Activated CD4-positive, alpha-beta T cell treated with anti-CD3 and anti-CD28 coated beads for 48 hours (primary cell): Measurements from ENCODE around the gene FNBP1L.
"Not testable (repeated sequence)": the region's sequence is repeated elsewhere in the genome, so short reads cannot be mapped to it uniquely, and the experiment has no call there.

Source experiments
- DNase-seq: peaks from one replicate; pipeline ENCODE4 v3.0.0-alpha.2; 2020

FNBP1L gene

GRCh38 chr1:93575621-93576284, 127.8 kb downstream of the FNBP1L start:
- no peak for DNase-seq

DNA sequence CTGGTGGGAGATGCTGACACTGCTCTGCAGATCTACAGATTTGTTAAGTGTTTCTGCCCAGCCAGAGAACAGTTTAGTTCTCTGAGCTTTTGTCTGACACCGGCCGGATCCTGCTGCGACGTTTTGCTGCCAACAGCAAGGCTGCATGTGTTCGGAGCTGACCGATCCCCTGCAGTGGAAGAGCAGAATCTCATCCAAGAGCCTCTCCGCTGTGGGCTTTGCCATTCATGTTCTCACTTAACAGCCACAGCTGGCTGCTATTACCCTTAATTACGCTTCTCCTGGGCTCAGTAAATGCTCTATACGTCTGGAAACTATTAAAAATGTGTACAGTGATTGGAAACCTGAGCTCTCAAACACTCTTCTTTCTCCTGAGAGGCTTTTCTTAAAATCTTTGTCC, 128.4 kb downstream of the FNBP1L start:
- DNase-seq, result no peak

DNA sequence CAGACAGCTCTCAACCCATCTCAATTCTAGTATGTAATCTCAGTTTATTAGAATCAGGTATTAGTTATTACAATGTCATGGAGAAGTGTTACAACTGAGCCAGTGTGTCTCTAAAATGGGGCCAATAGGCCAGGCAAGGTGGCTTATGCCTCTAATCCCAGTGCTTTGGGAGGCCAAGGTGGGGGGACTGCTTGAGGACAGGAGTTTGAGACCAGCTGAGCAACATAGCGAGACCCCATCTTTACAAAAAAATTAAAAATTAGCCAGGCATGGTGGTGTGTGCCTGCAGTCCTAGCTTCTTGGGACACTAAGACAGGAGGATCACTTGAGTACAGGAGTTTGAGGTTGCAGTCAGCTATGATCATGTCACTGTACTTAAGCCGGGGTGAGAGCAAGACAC, 128.8 kb downstream of the FNBP1L start:
- DNase-seq, result no peak

GRCh38 chr1:93577536-93578432, 129.9 kb downstream of the FNBP1L start:
- DNase-seq, result no peak

DNA sequence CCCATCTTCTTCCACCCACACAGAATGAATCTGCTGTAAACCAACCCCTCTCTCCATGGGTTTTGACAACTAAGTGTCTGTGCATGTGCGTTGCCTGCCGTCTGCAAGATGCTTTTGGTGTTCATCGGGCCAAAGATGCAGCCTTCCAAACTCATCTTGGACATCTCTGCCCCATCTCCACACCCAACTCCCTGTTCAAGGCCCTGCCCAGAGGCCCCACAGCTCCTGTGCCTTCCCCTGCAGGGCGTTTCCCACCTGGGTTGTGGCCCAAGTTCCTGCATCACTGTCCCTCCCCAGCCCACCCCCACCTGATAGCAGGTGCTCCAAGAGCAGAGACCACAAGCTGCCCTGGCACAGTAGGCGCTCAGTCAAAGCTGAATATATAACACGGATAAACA, 130.5 kb downstream of the FNBP1L start:
- DNase-seq, result no peak

DNA sequence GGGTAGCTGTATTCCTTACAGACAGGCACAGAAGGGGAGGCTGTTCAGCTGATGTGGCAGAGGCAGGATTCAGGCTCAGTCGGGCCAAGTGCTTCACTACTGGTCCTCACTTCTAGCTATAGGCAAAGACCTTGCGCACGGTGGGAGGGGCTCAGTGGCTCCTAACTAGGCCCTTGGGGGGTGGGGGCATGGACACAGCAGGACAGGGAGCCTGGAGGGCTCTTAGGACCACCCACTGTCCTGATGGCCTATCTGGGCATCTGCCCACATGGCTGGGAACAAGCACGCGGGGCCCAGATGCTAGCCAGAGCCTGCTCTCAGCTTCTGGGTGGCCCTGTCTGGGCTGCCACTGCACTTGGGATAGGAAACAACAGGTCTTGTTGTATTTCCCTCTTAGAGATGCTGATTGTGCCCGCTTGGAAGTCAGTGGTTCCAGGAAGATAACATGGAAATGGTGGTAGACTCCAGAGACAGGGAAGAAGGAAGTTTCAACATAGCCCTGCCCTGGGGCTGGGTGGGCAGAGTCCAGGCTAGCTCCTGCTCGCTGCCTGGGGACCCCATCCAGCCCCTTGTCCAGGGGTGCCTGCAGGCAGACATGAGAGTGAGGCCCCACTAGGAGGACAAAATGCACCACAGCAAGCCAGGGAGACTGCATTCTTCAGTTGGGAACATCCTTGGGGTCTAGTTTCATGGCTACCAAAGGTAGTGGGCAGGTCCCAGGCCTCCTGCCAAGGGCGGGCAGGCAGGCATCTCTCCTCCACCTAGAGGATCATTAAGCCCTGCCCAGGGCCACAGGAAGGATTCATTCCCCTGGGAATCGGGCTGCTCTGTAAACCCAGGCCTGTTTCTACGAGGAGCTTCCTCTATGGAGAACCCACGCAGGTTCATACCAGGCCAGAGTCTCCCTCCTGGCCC, 131.2 kb downstream of the FNBP1L start:
- DNase-seq, result no peak

DNA sequence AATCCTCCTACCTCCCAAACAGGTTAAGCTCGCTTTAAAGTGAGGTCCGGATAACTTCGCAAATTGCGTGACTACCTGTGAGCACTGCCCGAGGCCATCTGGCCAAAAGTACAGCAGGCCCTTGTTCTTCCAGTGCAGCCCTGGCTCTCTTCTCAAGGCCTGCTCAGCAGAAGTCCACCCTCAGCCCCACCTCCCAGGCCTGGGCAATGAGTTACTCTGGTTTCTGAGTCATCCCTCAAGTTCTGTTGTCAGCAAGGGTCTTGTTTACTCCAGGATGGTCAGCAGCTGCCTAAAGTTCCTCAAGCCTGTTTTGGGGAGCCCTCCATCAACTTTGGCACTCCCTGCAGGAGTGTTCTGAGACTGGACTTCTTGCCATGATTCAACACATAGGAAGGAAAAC, 132.0 kb downstream of the FNBP1L start:
- DNase-seq, result no peak

- DNase-seq, result no peak
Measured at GRCh38 chr1:93581917-93582850, 134.3 kb downstream of the FNBP1L start.

- no peak for DNase-seq
Measured at GRCh38 chr1:93584261-93585003, 136.5 kb downstream of the FNBP1L start.

DNA sequence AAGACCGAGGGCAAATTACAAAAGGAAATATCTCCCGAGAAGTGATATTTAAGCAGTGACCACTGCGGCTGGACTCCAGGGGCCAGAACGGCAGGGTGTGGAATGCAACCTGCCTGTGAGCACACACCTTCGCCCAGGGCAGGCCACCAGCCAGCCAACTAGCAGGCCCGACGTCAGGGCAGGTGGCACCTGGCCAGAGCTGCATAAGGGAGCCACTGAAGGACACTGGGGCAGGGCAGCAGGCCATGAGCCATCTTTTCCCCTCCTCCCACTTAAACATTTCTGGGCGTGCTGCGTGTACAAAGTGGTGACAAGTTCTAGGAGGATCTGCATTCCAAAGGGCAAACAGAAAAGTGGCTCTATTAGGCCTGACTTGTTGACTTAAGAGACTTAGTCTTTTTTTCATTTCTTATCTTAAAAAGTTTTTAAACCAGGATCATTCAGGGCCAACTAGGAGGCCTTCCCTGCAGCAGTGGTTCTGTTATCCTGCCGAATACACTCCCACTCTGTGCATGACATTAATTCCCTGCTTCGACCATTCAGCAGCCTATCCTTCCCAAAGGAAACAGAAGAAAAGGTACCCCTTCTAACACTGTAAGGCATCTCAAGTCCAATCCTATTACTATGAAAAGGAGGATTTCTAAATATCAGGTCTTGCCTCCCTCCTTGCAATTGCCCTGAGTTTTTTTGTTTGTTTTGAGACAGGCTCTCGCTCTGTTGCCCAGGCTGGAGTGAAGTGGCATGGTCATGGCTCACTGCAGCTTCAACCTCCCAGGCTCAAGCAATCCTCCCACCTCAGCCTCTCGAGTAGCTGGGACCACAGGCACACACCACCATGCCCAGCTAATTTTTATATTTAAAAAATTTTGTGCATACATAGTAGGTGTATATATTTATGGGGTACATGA, 137.4 kb downstream of the FNBP1L start:
- DNase-seq, result no peak

- DNase-seq, result no peak
Measured at GRCh38 chr1:93587354-93587753, 139.4 kb downstream of the FNBP1L start.

DNA sequence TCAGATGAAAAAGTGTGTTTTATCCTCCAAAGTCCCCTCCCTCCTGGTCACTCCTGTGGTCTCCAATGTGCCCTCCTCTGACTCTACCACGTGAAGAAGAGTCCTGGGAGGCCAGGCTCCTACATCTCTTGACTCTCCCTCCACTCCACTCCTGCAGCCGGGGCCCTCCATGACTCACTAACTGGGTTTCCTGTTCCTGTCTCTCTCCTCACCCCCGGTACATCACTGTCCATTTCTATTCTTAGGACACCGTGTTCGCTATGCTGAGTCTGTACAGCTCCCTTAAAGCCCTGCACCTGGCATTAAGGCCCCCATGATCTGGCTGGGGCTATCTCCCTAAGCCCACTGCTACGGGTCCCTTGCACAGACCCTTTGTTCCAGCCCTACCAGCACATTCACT, 140.3 kb downstream of the FNBP1L start:
- peak; percentile 17 for DNase-seq

DNA sequence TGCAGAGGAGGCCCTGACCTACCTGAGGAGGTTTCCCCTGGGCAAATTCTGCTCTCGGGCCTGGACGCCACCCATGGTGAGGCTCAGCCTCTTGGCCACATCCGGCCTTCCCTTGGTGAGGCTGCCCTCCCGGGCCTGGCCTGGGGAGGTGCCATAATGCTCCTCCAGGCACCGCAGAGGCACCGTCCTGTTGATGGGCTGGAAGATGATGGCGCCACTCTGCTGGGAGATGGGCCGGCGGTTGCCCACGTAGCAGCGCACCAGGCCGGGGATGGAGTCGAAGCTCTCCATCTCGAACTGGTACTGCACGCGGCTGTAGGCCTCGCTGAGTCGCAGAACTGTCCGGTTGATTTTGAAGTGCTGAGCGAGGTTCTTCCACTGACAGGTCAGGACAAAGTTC, 141.0 kb downstream of the FNBP1L start:
- no peak for DNase-seq

- not testable (repeated sequence) for DNase-seq
Measured at GRCh38 chr1:93591291-93591675, 143.4 kb downstream of the FNBP1L start.

- DNase-seq, result peak; percentile 18
Measured at GRCh38 chr1:93591676-93592550, 144.0 kb downstream of the FNBP1L start.

DNA sequence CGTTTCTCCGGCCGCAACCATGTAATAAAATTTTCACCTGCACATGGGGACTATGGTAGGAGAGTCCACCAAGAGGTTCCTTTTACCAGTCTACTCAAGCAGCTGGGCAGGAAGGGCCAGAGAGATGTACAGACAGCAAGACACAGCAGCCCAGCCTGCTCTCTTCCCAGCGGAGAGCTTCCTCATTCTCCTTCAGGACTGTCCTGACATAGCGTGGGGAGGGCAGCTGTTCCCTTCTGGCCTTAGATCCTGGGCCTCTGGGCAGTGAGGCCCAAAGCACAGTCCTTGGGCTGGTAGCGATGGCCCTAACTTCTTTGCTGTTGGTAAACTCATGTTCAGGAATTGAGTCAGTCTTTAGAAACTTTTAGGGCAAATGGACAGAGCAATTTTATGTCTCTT, 144.6 kb downstream of the FNBP1L start:
- no peak for DNase-seq

- DNase-seq, result no peak
Measured at GRCh38 chr1:93593854-93594602, 146.1 kb downstream of the FNBP1L start.

GRCh38 chr1:93594603-93594880, 146.6 kb downstream of the FNBP1L start:
- DNase-seq, result no peak

- no peak for DNase-seq
Measured at GRCh38 chr1:93595266-93595665, 147.3 kb downstream of the FNBP1L start.
